AG09319 (cell line): ENCODE measurements around the gene CDHR3.

Experiments
- DNase-seq: peaks from one replicate; pipeline ENCODE4 v3.0.0-alpha.2; 2010; ENCODE audit warnings: low read depth; ENCODE audit errors: extremely low read depth
- TF ChIP-seq, protein P1 (sequence below): IDR thresholded peaks from 2 replicates; pipeline ENCODE4 v1.5.1; 2011; ENCODE audit warnings: low read depth, mild to moderate bottlenecking, inconsistent platforms, low read length, moderate library complexity

Gene CDHR3

DNA sequence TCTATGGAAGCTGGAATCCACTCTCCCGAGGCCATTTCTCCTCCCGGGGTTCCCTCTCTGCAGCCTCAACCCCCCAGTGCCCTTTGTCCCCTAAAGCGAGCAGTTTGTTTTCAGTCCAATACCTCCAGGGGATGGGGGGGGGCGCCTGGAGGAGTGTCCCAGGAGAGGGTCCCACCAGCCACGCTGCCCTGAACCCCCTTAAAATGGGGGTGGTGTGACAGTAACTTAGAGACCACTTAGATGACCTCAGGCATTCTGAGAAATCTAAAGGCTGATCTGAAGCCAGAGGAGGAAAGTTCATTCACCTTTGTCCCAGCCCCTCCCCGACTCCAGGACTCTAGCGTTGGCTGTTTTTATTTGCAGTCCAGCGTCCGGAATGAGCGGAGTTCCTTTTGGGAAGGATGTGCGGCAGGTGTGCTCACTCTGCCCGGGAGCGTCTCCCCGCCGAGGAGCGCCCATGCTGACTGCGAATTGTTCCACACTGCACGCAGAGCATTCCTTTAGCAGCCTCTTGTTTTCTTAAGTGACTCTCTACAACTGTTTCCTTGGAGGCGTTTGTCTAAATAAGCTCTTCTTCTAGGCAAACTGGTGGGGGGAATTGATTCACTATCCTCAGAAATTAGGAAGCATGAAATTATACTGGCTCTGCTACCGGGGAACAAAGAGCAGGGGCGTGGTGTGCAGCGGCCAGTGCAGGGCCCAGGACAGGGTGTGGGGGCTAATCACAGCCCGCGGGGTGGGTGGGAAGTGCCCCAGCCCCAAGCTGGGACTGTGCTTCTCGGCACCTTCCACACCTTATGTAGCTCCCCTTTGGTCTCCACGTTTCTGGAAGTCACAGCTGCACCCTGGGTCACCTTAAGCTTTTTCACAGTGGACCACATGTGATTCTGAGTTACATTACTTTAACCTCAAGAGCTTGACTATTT lies 102.8 kb downstream of the CDHR3 start:
- DNase-seq, result no peak
- TF ChIP-seq, protein P1, sequence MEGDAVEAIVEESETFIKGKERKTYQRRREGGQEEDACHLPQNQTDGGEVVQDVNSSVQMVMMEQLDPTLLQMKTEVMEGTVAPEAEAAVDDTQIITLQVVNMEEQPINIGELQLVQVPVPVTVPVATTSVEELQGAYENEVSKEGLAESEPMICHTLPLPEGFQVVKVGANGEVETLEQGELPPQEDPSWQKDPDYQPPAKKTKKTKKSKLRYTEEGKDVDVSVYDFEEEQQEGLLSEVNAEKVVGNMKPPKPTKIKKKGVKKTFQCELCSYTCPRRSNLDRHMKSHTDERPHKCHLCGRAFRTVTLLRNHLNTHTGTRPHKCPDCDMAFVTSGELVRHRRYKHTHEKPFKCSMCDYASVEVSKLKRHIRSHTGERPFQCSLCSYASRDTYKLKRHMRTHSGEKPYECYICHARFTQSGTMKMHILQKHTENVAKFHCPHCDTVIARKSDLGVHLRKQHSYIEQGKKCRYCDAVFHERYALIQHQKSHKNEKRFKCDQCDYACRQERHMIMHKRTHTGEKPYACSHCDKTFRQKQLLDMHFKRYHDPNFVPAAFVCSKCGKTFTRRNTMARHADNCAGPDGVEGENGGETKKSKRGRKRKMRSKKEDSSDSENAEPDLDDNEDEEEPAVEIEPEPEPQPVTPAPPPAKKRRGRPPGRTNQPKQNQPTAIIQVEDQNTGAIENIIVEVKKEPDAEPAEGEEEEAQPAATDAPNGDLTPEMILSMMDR, result no peak

DNA sequence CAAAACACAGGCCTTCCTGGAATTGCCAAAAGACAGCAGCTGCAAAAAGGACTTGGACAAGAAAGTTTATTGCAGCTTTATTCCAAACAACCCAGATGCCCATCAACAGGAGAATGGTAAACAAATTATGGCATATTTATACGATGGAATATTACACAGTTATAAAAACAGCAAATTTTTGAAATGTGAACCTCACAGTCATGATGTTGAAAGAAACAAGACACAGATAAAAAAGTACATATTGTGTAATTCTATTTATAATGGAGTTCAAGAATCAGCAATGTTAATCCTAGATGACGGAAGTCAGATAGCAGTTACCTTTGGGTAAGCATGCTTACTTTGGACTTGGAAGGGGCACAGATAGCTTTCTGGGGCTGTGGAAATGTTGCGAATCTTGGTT lies 104.6 kb downstream of the CDHR3 start:
- no peak for DNase-seq
- TF ChIP-seq, protein P1, result no peak

DNA sequence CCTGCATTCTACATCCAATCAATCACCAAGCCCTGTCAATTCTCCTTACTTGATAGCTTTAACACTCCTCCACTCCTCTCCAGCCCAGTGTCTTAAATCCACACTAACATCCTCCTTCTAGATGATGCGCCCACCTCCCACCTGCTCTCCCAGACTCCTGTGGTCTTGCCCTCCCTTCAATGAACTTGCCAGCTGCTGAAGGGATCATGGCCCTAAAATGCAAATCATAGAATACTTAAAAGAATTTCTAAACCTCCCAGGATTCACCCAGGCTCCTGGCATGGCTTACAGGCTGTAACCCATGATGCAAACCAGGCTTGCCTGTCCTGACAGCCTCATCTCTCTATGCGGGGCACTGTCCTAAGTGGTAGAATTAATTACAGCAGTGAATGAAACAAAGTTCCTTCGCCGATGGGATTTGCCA lies 105.5 kb downstream of the CDHR3 start:
- no peak for DNase-seq
- TF ChIP-seq, protein P1, result no peak

DNA sequence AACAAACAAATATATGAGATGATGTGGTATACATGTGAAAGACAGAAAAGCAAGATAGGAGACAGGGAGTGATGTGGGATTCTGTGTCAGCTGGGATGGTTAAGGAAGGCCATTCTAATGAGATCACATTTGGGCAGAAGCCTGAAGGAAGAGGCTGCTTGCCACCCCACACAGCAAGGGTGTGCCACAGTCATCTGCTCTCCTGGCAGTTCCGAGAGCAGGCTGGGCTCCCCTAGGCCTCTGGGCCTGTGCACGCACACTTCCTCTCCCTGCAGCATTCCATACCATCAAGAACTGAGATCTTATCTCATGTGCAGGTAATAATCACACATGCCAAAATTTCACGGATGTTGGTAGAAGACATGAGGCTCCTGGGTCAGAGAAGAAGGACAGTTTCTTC lies 105.9 kb downstream of the CDHR3 start:
- TF ChIP-seq, protein P1, result no peak
- no peak for DNase-seq

DNA sequence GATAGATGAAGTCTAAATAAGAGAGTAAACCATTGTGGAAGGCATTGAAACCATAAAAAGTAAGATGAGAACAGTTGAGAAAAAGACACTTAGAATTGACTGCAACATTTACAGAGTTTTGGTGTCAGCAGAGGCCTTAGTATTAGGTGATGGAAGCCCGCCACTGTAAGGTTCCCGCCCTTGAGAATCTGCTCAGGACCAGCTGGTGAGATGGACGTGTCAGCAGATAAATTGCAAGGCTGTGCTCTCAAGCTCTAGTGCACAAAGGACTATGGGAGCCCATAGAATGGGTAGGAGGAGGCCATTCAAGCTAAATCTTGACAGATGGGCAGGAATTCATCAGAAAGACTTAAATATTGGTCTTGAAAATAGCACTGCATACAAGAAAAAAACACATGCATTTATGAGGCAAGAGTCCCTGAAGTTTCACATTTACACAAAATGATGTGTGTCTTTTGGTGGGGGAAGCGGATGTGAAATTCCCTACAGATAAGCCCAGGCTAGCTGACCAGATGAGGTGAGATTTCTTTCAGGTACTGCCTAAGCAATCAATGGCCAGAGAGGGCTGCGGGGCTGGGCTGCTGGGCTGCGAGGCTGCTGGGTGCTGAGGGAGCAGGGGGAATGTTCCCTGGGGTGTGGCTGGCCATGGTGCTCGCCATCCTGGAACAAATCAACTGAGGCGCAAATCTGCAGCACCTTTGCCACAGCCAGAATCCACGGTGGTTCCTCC lies 106.6 kb downstream of the CDHR3 start:
- no peak for DNase-seq

DNA sequence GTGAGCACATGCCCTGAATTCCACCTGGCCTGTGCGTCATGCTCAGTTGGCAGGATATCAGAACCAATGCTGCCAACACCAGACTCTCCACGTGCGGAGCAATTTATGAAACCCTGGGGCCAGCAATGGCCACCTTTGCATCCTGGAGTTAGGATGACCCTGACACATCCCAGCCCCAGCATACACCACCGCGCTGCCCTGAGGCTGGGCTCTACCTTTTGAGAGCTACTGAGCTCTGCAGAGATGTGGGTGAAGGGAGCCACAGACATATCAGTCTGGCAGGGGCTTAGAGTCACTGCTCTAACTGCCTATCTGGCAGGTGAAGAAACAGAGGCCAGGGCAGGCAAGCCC lies 107.1 kb downstream of the CDHR3 start:
- DNase-seq, result no peak
- TF ChIP-seq, protein P1, result no peak

More for the DNA sequence above, 106.6 kb downstream of the CDHR3 start:
- TF ChIP-seq, protein P1, result no peak

DNA sequence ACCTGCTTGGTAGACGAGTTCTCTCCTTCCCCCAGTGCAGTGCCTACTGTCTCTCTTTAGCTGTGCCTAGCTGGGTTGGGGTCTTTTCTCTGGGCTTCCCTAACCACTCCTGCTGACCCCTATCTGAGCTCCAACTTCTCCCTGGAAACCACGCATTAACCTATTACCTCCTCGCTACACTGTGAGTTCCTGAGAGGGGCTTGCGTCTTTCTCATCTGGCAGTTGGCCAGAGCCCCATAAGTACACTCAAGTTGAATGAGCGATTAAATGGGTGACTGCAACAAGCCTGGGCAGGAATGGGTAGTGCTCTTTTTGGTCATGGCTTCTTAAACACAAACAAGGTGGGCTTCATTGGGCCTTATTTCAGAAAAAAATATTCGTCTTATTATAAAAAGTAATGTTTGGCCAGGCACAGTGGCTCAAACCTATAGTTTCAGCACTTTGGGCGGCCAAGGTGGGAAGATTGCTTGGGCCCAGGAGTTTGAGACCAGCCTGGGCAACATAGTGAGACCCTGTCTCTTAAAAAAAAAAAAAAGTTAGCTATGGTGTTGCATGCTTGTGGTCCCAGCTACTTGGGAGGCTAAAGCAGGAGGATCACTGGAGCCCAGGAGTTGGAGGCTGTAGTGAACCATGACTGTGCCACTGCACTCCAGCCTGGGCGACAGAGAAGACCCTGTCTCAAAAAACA lies 107.6 kb downstream of the CDHR3 start:
- no peak for DNase-seq
- TF ChIP-seq, protein P1, result no peak
